Embryonic facial prominence (tissue), 1 donor: ENCODE data around the gene COLEC12.
A peak's percentile ranks its signal among the peaks of the same experiment; 100 is the strongest.

Experiments used
- DNase-seq: peaks from one replicate; pipeline ENCODE4 v3.0.0-alpha.2; 2016; ENCODE audit errors: extremely low spot score

Gene COLEC12

DNA sequence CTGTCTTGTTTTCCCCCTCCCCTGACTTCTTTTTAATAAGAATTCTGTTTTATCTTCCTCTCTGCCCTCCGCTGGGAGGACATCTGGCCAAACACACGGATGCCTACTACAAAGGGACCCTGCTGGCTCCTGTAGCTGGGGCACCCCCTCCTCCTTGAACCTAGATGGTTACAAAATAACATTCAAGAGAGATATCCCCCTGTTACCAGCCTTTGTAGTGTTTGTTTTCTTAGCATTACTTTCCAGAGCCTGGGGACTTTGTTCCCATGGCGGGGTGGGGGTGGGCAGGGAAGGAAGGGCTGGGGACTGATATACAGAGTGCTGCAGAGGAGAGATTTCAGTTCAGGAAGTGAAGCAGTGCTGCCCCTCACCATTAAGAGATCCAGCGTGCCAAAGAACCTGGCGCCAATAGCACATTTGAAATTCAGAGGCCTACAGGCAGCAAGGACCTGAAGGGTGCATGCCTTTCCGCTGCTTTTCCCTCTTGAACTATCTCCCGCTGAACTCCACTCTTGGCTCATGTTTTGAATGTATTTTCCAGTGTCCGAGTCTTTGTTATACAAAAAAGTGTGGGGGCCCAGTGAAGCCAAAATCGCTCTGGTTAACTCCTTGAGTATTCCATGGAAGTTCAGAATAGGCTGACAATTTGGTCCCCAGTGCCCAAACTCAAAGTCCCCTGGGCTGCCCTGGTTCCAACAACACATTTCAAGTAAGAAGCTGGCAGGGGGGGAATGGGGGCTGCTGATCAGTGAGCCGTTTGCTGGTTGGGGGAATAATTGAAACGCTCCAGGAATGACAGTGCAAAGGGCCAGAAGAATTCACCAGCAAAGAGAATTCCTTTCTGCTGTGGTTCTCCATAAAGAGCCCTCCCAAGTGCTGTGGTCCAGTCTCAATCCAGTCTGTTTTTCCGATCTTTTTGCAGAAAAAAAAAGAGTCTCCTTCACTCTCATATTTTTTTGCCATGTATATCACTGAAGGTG lies 137.9 kb downstream of the COLEC12 start:
- DNase-seq: no peak

DNA sequence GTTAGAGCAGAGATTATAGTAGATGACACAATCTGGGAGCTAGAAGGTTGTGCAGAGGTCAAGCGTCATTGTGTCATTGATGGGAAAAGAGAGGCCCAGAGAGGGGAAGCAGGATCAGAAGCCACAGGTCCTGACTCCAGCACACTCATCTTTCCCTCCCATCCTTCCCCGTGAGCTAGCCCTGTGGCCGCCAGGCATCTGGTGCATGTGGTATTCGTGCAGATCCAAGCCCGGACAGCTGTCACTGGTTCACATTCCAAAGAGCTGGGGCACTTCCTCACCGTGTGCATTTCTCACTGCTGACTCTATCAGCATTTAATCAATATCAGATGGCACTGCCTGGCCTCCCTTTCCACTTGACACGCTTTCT lies 138.6 kb downstream of the COLEC12 start:
- peak; percentile 43 for DNase-seq

DNA sequence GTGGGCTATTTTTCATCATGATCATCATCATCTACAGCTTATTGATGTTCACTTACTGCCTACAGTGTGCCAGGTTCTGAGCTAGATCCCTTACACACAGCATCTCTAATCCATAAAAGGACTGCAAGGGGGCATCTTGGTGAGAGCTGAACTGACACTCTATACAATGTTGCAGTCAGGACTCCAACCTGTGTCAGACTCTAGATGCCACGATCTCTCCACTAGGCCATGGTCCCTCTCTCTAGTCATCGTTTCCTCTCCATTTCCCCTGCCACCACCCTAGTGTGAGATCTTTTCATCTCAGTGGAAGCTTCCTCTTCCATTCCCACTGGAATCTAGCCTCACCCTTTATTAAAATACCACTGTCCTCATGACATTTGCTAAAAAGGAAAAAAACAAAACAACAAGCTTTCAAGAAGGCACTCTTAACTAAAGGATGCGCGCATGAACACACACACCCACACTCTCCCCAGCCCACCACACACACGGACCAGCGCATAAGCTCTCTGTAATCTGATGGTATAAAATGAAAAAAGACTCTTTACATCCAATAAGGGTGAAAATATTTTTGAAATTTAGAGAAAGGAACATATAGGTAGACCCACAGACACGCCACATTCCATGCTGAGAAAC lies 139.3 kb downstream of the COLEC12 start:
- DNase-seq: no peak

DNA sequence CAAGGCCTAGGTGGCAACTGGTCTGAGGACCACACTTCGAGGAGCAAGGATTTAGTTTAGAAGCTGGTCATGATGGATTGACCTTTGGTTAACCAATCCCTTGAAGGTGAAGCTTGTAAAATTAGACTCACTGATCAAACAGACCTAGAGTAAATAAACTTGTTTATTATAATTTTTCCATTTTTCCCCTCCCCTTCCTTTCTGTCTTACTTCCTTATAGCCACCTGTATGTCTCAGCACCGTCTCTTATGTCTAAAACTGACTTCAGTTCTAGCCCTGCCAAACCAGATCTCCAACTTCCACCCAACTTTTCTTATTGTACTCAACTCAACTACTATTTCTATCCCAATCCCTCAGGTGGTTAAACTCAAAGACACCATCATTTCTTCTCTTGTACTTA lies 139.8 kb downstream of the COLEC12 start:
- DNase-seq: no peak

DNA sequence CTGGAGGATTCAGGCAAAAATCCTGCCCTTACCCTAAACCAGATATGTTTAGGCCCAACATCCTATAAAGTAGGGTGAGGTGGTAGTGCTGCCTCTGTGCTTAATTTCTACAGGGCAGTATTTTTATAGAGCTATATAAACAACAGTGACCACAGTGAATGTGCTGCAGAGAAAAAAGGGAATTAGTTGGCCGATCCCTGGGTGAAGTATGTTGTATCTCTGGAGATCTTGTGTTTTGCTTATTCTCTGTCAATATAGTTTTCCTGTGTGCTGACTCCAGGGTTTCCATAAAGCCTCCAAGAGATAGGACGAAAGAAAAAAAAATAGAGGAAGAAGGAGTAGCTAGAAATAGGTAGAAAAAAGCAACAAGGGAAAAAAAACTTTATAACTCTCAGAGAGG lies 143.7 kb downstream of the COLEC12 start:
- no peak for DNase-seq

- DNase-seq: no peak
Measured at GRCh38 chr18:355678-356077, 144.8 kb downstream of the COLEC12 start.

- no peak for DNase-seq
Measured at GRCh38 chr18:354471-354870, 146.0 kb downstream of the COLEC12 start.

GRCh38 chr18:354003-354402 lies 146.5 kb downstream of the COLEC12 start:
- no peak for DNase-seq

- no peak for DNase-seq
Measured at GRCh38 chr18:352438-352837, 148.1 kb downstream of the COLEC12 start.

DNA sequence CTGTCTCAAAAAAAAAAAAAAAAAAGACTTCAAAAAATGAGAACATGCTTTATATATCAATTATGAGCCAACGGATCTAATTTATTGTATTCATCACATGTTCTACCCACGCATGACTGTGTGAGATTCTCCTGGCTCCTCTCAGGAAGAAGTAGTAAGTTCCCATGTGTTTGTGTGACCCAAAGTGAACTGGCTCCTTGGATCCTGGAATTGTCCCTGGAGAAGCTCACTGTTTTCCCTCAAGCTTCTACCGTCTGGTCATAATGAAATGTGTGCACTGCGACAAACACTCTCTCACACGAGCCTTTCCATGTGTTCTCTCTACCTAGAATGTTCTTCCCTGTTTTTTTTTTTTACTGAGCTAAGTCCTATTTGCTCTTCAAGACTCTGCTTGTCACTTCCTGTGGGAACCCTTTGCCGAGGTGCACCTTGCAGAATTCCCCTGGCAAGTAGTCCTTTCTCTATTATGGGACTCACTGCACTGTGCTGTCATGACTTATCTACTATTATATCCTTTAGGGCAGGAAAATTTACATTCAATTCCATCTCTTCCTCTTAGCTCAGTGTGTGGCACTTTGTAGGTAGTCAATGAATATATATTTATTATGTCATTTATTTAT lies 149.4 kb downstream of the COLEC12 start:
- no peak for DNase-seq

DNA sequence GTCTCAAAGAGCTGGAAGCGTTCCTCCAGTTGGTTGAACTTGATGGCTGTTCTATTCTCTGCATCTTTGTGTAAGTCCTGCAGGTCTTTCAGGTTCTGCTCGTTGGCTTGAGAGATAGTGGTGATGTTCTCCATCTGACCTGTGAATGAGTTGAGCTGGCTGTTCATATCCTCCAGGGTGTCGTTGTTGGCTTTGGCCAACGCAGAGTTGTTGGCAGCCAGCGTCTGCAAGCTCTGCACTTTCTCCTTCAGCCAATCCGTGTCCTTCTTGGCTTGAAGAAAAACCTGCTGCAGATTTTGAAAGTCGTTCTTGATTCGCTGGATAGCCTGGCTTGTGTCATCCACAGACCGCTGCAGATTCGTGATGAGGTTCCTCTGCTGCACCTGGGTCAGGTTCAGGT lies 153.9 kb downstream of the COLEC12 start:
- no peak for DNase-seq

- no peak for DNase-seq
Measured at GRCh38 chr18:341102-341501, 159.4 kb downstream of the COLEC12 start.

GRCh38 chr18:340044-340443 lies 160.5 kb downstream of the COLEC12 start:
- no peak for DNase-seq

GRCh38 chr18:339200-339599 lies 161.3 kb downstream of the COLEC12 start:
- no peak for DNase-seq

- no peak for DNase-seq
Measured at GRCh38 chr18:336713-337112, 163.8 kb downstream of the COLEC12 start.

- DNase-seq: no peak
Measured at GRCh38 chr18:335733-336132, 164.8 kb downstream of the COLEC12 start.

GRCh38 chr18:334575-335132 lies 165.8 kb downstream of the COLEC12 start:
- no peak for DNase-seq

DNA sequence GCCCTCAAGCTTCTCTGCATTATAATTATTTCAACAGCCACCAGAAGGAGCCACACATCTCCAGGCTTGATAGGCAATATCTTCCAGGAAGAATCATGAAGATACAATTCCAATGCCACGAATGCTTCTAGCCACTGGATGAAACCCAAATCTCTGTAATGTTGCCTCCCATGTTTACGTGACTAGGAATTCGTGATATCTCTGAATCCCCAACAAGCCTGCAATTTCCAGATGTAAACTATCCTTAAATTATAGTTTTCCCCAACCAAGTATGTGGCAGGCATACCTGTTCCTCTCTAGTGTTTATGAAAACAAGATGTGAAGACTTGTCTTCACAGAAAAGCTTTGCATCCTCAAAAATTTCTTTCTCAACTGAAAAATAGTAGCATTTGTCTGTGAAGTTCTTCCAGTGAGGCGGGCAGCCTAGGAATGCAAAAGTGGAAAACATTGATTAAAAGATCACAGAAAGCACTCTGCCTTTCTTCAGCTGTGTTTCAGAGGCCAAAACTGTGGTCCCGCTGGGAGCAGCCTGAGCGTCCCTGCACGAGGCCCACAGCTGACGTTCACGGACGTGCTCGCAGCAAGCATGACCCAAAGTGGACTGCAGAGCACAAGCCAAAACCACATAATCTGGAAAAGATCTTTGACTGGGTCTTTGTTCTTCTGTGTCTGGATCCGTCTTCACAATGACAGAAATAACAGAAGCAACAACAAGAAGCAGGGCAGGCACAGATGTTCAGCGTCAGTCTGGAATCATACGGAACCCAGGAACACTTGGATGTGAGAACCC lies 167.6 kb downstream of the COLEC12 start:
- no peak for DNase-seq

GRCh38 chr18:332007-332406 lies 168.5 kb downstream of the COLEC12 start:
- no peak for DNase-seq

DNA sequence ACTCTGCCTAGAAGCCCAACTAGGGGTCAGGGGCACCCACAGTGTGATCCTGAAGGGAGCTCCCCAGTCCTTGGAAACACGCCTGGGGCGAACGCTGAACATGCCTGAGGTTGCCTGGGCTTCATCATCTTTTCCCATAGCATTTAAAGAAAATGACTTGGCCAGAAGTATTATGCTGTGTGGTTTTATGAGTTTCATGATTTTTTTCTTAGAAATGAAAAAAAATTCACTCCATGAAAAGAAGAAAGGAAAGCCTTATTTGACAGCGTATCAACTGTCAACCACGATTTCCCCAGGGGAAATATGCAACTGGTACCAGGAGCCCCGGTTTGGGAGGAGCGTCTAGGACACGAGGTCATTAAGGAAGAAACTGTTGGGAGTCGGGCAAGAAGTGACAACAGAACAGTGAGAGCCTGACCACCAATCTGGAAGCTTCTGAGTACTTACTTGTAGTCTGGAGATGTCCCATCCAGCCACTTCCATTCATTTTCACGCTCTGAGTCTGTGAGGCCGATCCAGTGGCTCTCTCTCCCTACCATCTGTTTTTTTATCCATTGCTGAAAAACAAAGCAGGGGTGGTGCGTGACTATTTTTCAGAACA lies 169.2 kb downstream of the COLEC12 start:
- DNase-seq: peak; percentile 40

DNA sequence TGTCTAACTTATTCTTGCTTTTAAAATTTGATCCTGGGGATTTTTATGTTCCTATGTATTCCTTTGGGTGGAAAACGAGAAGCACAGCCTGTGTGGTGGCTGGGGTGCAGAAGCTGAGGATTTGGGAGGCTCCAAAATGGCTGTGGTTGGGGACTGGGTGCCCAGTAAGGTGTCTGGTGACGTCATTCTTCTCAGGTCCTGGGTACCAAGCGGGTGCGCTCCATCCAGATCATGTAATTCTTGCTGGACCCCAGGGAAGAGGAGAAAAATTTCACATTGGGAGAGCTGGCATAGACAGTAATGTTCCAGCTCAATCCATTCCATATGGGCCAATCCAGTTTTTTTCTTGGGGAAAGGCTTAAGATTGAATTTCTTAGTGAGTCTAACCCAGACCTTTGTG lies 171.6 kb downstream of the COLEC12 start:
- DNase-seq: no peak
